Astrocyte of the cerebellum (primary cell): ENCODE data around the gene TNFRSF11A.

Experiments
- DNase-seq: peaks from one replicate; pipeline ENCODE4 v3.0.0-alpha.2; 2011; ENCODE audit warnings: low read depth
- H3K4me3 ChIP-seq: 2 replicates; pipeline ENCODE4 v1.5.1; 2011; ENCODE audit warnings: mild to moderate bottlenecking, low read depth, low read length, moderate library complexity
- in situ Hi-C: cut with HindIII; loops from 2 replicates; pipeline ENCODE4 v1.10.0; 2017; ENCODE audit warnings: low sequenced_read_pairs
- TF ChIP-seq, protein P1 (sequence below): IDR thresholded peaks from 2 replicates; pipeline ENCODE4 v1.5.1; 2012; ENCODE audit warnings: low read length, low read depth, moderate library complexity, mild to moderate bottlenecking; ENCODE audit errors: missing control alignments

Gene TNFRSF11A

DNA sequence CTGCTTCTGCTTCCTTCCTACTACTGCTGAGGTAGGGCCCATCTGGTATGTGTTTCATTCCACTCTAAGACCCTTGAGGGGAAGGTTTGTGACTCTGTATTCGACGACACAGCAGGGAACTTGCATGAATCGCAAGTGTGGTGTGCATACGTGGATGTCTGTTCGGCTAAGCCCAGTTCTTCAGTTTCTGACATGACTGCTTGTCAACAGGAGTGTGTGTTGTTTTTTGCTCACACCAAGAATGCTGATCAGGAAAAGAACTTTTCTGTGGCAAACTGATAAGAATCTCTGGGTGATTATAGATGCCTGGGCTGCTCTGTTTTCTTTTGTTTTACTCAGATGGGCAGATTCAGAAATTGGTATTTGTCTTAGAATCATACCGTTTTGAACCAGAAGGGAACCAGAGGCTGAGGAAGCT, 22.0 kb downstream of the TNFRSF11A start:
- no peak overlapping the region for H3K4me3 ChIP-seq
- TF ChIP-seq, protein P1, sequence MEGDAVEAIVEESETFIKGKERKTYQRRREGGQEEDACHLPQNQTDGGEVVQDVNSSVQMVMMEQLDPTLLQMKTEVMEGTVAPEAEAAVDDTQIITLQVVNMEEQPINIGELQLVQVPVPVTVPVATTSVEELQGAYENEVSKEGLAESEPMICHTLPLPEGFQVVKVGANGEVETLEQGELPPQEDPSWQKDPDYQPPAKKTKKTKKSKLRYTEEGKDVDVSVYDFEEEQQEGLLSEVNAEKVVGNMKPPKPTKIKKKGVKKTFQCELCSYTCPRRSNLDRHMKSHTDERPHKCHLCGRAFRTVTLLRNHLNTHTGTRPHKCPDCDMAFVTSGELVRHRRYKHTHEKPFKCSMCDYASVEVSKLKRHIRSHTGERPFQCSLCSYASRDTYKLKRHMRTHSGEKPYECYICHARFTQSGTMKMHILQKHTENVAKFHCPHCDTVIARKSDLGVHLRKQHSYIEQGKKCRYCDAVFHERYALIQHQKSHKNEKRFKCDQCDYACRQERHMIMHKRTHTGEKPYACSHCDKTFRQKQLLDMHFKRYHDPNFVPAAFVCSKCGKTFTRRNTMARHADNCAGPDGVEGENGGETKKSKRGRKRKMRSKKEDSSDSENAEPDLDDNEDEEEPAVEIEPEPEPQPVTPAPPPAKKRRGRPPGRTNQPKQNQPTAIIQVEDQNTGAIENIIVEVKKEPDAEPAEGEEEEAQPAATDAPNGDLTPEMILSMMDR: no peak
- no peak for DNase-seq
- in situ Hi-C loops: no loop called here

DNA sequence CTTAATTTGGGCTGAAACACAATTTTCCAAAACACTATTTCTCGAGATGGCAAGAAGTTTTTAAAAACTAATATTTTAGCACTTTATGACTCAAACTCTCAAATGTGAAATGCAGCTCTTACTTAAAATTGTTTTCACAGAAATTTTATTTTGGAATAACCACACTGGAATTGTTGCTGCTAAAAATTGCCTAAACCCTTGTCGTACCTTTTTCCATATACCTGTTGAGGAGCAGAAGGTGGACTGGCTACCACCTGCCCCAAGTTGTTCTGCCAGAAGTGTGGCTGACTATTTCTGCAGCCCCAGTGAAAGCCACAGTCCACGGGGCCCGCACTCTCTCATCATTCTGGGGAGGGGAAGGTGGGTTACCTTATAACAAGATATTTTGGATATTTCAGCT, 23.4 kb downstream of the TNFRSF11A start:
- TF ChIP-seq, protein P1: no peak
- no peak for DNase-seq
- in situ Hi-C loops: no loop called here
- no peak overlapping the region for H3K4me3 ChIP-seq

GRCh38 chr18:62353170-62353569, 28.1 kb downstream of the TNFRSF11A start:
- in situ Hi-C loops: no loop called here
- no peak for DNase-seq
- TF ChIP-seq, protein P1: no peak
- no peak overlapping the region for H3K4me3 ChIP-seq

- TF ChIP-seq, protein P1: no peak
- H3K4me3 ChIP-seq: no peak overlapping the region
- no peak for DNase-seq
- in situ Hi-C loops: no loop called here
These were observed 29.0 kb downstream of the TNFRSF11A start for GRCh38 chr18:62354151-62354550.

DNA sequence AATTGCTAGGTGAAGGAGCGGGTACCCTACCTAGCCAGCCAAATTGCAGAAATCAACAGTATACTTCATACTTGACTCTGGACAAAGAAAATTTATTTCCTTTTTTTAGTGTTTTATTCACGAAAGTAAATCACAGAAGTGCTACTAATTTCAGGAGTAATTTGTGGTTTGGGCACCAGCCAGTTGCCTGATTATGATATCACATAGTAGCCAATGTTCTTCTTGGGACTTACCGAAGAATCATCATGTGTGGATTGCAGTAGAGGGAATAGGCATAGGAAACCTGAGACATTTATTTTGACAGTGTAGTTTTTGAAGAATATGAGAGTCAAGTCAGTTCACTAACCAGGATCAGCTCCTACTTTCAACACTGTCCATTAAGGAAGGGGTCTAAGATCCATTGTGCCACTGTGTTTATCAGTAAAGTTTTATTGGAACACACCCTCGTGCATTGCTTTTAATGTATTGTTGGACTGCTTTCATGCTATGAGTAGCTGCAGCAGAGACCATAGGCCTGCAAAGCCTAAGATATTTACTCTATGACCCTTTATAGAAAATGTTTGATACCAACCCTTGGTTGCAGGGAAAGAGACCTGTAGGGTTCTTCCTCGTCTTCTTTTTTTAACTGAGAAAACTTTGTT, 32.1 kb downstream of the TNFRSF11A start:
- no peak overlapping the region for H3K4me3 ChIP-seq
- DNase-seq: no peak
- in situ Hi-C loops: no loop called here
- TF ChIP-seq, protein P1: no peak

DNA sequence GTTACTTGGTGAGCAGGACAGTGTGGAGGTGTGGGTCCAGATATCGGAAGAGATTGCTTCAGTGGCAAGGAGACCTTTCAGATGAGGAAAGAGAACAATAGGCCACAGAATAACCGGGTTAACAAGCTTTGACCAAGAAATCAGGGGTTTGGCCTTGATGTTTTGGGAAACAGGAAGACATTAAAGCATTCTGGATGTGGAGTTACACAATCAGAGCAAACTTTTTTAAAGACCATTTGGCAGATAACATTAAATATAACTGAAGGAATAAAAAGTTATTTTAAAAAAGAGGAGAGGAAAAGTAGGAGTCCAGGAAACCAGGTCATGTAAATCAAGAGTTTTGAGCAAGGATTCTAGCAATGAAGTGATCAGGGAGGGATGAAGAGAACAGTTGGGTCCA, 35.7 kb downstream of the TNFRSF11A start:
- in situ Hi-C loops: no loop called here
- H3K4me3 ChIP-seq: no peak overlapping the region
- TF ChIP-seq, protein P1: no peak
- DNase-seq: no peak
